ES-I3 (cell line): ENCODE data around the gene PRR15.

ENCODE experiments used
- H3K36me3 ChIP-seq: 2 replicates; pipeline ENCODE4 v1.6.1; 2013; ENCODE audit warnings: mild to moderate bottlenecking, low read length, control low read depth, moderate library complexity; ENCODE audit not compliant: insufficient read depth
- H3K4me1 ChIP-seq: 2 replicates; pipeline ENCODE4 v1.6.1; 2013; ENCODE audit warnings: mild to moderate bottlenecking, control low read depth, low read length; ENCODE audit not compliant: insufficient read depth
- H3K9ac ChIP-seq: 2 replicates; pipeline ENCODE4 v1.6.1; 2013; ENCODE audit warnings: low read depth, mild to moderate bottlenecking, low read length, moderate library complexity
- H3K9me3 ChIP-seq: 2 replicates; pipeline ENCODE4 v1.6.1; 2013; ENCODE audit warnings: mild to moderate bottlenecking, low read length, moderate library complexity; ENCODE audit not compliant: control insufficient read depth, insufficient read depth

Gene PRR15

DNA sequence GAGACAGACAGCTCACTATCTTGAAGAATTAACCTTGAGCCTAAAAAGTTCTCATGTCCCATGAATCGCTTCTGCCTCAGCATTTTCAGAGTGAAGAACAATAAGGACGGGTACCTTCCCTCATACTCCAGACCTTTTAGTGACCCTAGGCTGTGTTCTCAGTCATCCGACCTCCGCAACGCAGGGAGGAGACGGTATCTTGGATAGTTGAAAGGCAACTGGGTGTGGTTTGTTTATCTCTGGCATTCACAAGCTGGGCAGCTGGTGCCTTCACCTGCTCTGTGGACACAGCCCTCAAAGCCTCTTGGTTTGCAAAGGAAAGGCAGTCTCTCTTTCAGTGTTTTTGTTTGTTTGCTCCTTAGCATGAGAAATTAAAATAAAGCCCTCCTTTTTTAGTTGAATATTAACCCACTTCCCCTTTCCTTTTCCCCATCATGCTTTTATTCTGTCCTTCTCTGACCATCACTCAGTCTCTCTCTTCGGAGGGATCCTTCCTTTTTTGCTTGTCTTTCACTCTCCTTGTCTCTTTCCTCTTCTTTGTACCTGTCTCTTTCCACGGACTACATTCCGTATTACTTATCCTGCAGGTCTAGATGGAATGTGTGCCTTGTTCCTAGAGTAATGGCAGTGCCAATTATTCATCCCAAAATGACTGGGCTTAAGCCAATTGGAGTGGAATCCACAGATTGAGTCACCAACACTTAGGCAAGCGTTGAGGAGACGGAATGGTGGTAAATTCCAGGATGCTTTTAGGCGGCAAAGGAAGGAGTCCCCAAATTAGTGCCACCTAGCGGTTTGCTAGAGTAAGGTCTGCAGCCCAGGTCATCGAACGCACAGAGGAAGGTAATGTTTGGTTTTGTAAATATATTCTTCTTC, 45.8 kb downstream of the PRR15 start:
- Histone ChIP-seq H3K36me3 (no peaks in the 10 kb centered on the region), H3K4me1 (peaks cover 27% of the 10 kb centered on the region), H3K9me3 (no peaks in the 10 kb centered on the region), H3K9ac (no peak overlapping the region)

DNA sequence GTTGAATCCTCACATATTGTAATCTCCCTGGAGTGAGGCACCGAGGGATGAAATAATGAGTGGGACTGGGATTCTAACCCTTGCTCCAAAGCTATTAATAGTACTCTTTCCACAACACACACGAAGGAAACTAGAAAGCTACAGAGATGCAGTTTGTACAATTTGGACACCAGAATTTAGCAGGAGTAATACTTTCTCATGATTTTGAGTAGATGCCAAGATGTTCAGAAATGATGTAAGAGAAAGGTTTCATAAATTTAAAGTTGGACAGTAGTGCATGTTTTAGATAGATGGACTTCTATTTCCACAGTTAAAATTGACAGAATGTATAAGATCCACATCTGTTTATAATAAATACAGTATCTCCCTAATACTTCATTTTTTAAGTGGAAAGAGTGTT, 46.5 kb downstream of the PRR15 start:
- Histone ChIP-seq H3K9me3 (no peaks in the 10 kb centered on the region), H3K4me1 (peaks cover 27% of the 10 kb centered on the region), H3K36me3 (no peaks in the 10 kb centered on the region)

DNA sequence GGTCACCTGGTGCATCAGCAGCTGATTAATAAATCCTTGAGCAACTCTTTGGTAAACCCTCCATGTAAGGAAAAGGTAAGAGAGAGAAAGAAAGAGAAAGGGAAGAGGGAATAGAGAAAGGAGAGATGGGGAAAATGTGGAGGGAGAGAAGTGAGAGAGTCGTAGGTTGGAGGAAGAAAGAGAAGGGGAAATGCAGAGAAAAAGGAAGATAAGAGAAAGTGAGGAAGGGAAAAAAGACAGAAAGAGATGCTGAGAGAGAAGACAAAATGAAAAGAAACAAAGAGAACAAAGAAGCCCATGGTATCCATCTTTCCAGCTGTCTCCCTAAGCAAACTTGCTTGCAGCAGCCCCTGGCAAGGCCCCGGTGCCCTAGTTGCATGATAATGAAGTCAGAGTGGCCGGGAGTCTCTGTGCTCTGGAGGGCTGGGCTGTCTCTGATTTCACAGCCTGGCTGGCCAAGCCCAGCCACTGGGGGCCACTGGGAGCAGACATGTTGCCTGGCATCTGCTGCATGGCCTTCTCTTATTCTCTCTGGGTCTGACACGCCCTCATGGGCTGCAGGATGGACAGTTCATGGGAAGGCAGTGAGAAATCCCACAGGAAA, 48.4 kb downstream of the PRR15 start:
- Histone ChIP-seq H3K4me1 (peaks cover 27% of the 10 kb centered on the region), H3K9me3 (no peaks in the 10 kb centered on the region), H3K36me3 (no peaks in the 10 kb centered on the region), H3K9ac (no peak overlapping the region)

More for the DNA sequence above, 46.5 kb downstream of the PRR15 start:
- no peak overlapping the region for H3K9ac ChIP-seq

DNA sequence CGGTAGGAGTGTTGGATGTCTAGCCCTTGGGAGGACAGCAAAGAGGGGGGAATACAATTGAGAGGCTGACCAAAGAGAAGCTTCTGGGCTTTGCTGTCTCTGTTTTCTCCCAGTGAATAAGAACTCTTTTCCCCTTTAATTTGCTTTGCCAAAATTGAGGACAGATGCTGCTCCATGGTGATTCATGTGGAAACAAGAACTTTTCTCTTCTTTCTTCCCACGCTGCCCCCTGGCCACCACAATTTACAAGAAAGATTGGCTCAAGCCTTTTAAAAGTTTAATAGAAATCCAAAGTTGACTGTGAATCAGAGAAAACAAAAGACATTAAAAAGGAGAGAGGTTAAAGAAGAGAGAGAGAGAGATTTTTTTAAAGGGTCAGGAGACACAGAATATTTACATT, 49.0 kb downstream of the PRR15 start:
- H3K36me3 ChIP-seq = no peaks in the 10 kb centered on the region
- H3K9ac ChIP-seq = no peak overlapping the region
- H3K9me3 ChIP-seq = no peaks in the 10 kb centered on the region
- peaks cover 25% of the 10 kb centered on the region for H3K4me1 ChIP-seq

DNA sequence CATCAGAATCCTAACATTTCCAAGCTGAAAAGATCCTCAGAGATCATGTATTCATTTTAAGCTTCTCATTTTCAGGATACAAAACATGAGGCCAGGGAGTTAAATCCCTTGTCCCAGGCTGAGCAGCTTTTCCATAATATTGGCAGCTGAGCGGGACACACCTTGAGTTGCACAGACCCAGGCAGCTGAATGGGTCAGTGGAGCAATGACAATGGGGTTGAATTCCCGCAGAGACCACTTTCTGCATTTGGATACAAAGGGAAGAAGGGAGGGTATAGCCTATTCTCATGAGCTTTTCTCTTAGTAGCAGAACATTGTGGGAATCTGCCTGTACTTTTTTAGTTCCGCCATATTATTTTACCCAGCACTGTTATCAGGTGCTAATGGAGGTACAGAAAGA, 49.5 kb downstream of the PRR15 start:
- no peaks in the 10 kb centered on the region for H3K36me3 ChIP-seq
- no peak overlapping the region for H3K9ac ChIP-seq

DNA sequence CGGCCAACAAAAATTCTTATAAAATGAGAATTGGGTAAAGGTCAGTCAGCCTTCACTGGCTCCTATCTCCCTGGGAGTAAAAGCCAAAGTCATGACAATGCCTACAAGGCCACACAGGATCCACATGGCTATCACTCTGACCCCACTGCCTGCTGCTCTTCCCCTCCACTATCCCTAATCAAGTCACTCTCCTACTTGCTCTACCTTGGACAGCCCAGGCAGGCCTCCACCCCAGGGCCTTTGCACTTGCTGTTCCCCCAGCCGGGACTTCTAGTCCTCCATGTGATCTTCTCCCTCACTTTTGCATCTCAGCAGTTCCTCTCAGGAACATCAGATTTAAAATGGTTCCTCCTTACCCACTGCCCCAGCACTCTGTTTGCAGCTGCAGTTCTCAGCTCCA, 50.6 kb downstream of the PRR15 start:
- Histone ChIP-seq H3K9me3 (no peaks in the 10 kb centered on the region), H3K36me3 (no peaks in the 10 kb centered on the region), H3K9ac (no peak overlapping the region), H3K4me1 (peaks cover 14% of the 10 kb centered on the region)

More for the DNA sequence above, 49.5 kb downstream of the PRR15 start:
- Histone ChIP-seq H3K9me3 (no peaks in the 10 kb centered on the region), H3K4me1 (peaks cover 20% of the 10 kb centered on the region)
